OCI-LY7 (cell line): ENCODE results near the gene LRRC47. TPM values are rescaled to one million over a fixed set of nuclear protein-coding genes. Genes with fewer than 3 reads are reported as not detected.

Experiments
- BruUV-seq: library from RNA; stranded (reverse); fragments of 400-500 nt; replicated peaks from 2 replicates; lab custom pipeline; 2021; lab: Mats Ljungman, UMichigan
- CTCF ChIA-PET: fragments of 300-600 bp; sonication (Branson Sonifier 250); formaldehyde crosslinking; loops from one replicate; lab custom pipeline; 2022; ENCODE audit warnings: antibody characterized with exemption; ENCODE audit not compliant: unreplicated experiment; lab: Charles Lee
- POLR2A ChIA-PET: fragments of 300-600 bp; sonication (Branson Sonifier 250); formaldehyde crosslinking; loops from one replicate; lab custom pipeline; 2022; ENCODE audit warnings: antibody characterized with exemption; lab: Charles Lee
- DNase-seq: peaks from one replicate; pipeline ENCODE4 v3.0.0-alpha.2; 2015; ENCODE audit warnings: low spot score
- H2AFZ ChIP-seq: fragments of 200-600 bp; sonication (generic), shearing (Covaris generic); 2 replicates; pipeline ENCODE4 v1.6.1; 2014; ENCODE audit warnings: mild to moderate bottlenecking, antibody characterized with exemption, low read length, moderate library complexity
- H3K27ac ChIP-seq: fragments of 200-600 bp; sonication (generic); 2 replicates; pipeline ENCODE4 v1.5.1; 2014; ENCODE audit warnings: mixed run types, low read depth, mild to moderate bottlenecking, moderate library complexity, low read length, inconsistent platforms; ENCODE audit not compliant: poor library complexity, severe bottlenecking
- H3K36me3 ChIP-seq: fragments of 200-600 bp; sonication (generic); 2 replicates; pipeline ENCODE4 v1.6.1; 2014; ENCODE audit warnings: mild to moderate bottlenecking, antibody characterized with exemption, low read length, moderate library complexity, mixed read lengths; ENCODE audit not compliant: insufficient read depth
- H3K4me1 ChIP-seq: fragments of 200-600 bp; sonication (generic); 2 replicates; pipeline ENCODE4 v1.5.1; 2014; ENCODE audit warnings: mild to moderate bottlenecking, low read length; ENCODE audit not compliant: insufficient read depth, poor library complexity, severe bottlenecking
- H3K4me2 ChIP-seq: fragments of 200-600 bp; sonication (generic); 2 replicates; pipeline ENCODE4 v1.6.1; 2014; ENCODE audit warnings: mild to moderate bottlenecking, low read length
- H3K4me3 ChIP-seq: fragments of 200-600 bp; sonication (generic); 2 replicates; pipeline ENCODE4 v1.5.1; 2014; ENCODE audit warnings: mild to moderate bottlenecking, low read depth, low read length; ENCODE audit not compliant: poor library complexity, severe bottlenecking
- H3K79me2 ChIP-seq: fragments of 200-600 bp; sonication (generic); 2 replicates; pipeline ENCODE4 v1.6.1; 2016; ENCODE audit warnings: low read depth, mild to moderate bottlenecking, low read length, moderate library complexity, mixed read lengths; ENCODE audit not compliant: insufficient read depth
- H3K9me2 ChIP-seq: fragments of 200-600 bp; sonication (generic); 2 replicates; pipeline ENCODE4 v1.6.1; 2016; ENCODE audit warnings: mild to moderate bottlenecking, low read length, mixed read lengths; ENCODE audit not compliant: insufficient read depth
- H3K9me3 ChIP-seq: fragments of 200-600 bp; sonication (generic); 2 replicates; pipeline ENCODE4 v1.6.1; 2014; ENCODE audit warnings: mild to moderate bottlenecking, mixed run types, low read length, mixed read lengths
- H4K20me1 ChIP-seq: fragments of 200-600 bp; sonication (generic); 2 replicates; pipeline ENCODE4 v1.6.1; 2014; ENCODE audit warnings: mild to moderate bottlenecking, antibody characterized with exemption, low read length, moderate library complexity, mixed read lengths; ENCODE audit not compliant: insufficient read depth
- EZH2phosphoT487 ChIP-seq: fragments of 200-600 bp; sonication (generic); IDR thresholded peaks from 2 replicates; pipeline ENCODE4 v1.6.1; 2018; ENCODE audit warnings: low read depth, borderline replicate concordance, mild to moderate bottlenecking, mixed run types, antibody characterized with exemption, low read length, moderate library complexity, mixed read lengths
- intact Hi-C: fragments of 100-400 bp; cut with micrococcal nuclease; formaldehyde crosslinking; loops from one replicate; pipeline ENCODE4 v1.10.0; 2022; ENCODE audit not compliant: unreplicated experiment
- total RNA-seq, 2 experiments: library from RNA; depleted of rRNA in 1 of 2; stranded (reverse); fragments of >200 nt in 1 of 2; shearing (Covaris generic) in 1 of 2; gene quantifications; 2 replicates each; pipeline ENCODE4 v1.2.3, GENCODE V29; 2014 to 2022
- TF ChIP-seq, protein P1 (sequence below): fragments of 200-600 bp; sonication (generic); conservative IDR thresholded peaks from 2 replicates; pipeline ENCODE4 v1.5.1; 2014; ENCODE audit warnings: mild to moderate bottlenecking, antibody characterized with exemption, low read length, moderate library complexity, mixed read lengths

Gene LRRC47
- total RNA-seq, 2 experiments from 2014 or later, result 36.4 to 49.1 TPM

DNA sequence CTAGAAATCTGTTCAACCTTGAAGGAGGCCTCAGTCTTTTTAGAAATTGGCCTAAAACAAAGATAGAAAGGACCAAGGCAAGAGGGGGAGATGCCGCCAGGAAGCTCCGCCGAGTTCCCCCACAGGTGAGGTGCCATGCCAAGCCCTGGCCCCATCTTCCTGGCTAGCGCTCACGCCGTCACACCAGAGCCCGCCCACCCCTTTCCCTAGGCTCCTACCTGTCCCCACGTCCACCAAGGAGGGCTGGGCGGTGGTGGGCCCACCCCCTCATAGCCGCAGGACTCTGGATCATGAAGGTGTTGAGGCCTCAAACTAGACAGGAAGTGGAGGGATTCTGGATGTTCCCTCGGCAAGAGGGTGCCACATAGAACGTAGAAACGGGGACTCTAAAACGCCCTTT lies 59.6 kb downstream of the LRRC47 start:
- H3K4me3 ChIP-seq, result no peak overlapping the region
- CTCF ChIA-PET, result no interaction called here
- POLR2A ChIA-PET, result no interaction called here

DNA sequence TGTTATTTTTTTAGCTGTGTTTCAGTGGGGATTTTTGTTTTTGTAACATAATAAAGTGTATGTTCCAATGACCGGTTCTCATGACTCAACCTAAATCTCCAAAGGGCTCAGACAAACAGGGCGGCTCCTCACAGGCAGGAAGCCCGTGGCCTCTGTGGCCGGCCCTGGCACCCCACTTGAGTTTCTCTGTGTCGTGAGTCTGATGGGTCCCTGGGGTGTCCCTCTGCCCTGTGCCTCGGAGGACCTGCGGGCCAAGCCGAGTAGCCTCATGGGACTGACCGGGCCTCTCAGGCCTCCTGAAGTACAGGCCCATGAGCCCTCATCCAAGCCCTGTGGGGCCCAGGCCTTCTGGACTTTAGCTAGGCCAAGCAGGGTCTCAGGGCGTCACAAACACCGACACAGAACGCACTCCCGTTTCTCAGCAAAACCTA lies 60.2 kb downstream of the LRRC47 start:
- CTCF ChIA-PET, result no interaction called here
- intact Hi-C loops, result no loop called here
- H3K79me2 ChIP-seq, result no peaks in the 10 kb centered on the region

More for the DNA sequence above, 59.6 kb downstream of the LRRC47 start:
- Histone ChIP-seq H3K79me2 (no peaks in the 10 kb centered on the region), H3K4me2 (no peak overlapping the region), H3K9me3 (no peaks in the 10 kb centered on the region), H3K9me2 (no peaks in the 10 kb centered on the region), H3K4me1 (no peaks in the 10 kb centered on the region), H3K27ac (no peak overlapping the region), H4K20me1 (no peaks in the 10 kb centered on the region), H2AFZ (no peak overlapping the region), H3K36me3 (no peaks in the 10 kb centered on the region)
- no peak for DNase-seq
- TF ChIP-seq, protein P1, sequence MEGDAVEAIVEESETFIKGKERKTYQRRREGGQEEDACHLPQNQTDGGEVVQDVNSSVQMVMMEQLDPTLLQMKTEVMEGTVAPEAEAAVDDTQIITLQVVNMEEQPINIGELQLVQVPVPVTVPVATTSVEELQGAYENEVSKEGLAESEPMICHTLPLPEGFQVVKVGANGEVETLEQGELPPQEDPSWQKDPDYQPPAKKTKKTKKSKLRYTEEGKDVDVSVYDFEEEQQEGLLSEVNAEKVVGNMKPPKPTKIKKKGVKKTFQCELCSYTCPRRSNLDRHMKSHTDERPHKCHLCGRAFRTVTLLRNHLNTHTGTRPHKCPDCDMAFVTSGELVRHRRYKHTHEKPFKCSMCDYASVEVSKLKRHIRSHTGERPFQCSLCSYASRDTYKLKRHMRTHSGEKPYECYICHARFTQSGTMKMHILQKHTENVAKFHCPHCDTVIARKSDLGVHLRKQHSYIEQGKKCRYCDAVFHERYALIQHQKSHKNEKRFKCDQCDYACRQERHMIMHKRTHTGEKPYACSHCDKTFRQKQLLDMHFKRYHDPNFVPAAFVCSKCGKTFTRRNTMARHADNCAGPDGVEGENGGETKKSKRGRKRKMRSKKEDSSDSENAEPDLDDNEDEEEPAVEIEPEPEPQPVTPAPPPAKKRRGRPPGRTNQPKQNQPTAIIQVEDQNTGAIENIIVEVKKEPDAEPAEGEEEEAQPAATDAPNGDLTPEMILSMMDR, result no peak
- no peak for TF ChIP-seq EZH2phosphoT487
- BruUV-seq, result no TSS peak
- intact Hi-C loops, result no loop called here

DNA sequence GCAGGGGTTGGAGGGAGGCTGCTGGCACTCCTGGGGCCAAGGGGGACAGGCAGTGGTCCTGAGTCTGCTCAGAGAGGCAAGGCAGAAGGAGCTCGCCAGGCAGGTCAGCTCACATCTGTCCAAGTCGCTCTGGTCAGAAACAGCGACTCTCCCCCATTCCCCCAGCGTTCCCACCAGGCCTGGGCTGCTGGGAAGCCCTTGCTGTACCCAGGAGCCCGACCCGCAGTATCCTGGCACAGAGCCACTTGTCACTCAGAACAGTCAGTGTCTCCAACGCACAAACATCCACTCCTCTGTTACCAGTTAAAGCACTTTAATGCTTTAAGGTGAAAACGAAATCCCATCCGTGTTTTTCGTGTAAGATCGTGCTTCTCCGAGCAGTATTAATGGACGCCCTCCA lies 60.6 kb downstream of the LRRC47 start:
- no peaks in the 10 kb centered on the region for H3K79me2 ChIP-seq
- no peak for DNase-seq
- no peaks in the 10 kb centered on the region for H3K36me3 ChIP-seq
- no peak overlapping the region for H3K4me3 ChIP-seq
- no peak for TF ChIP-seq EZH2phosphoT487
- TF ChIP-seq, protein P1, result no peak
- H3K9me2 ChIP-seq, result no peaks in the 10 kb centered on the region
- ChIA-PET CTCF (no interaction called here), POLR2A (no interaction called here)
- intact Hi-C loops, result no loop called here
- no peaks in the 10 kb centered on the region for H3K9me3 ChIP-seq
- no peak overlapping the region for H2AFZ ChIP-seq
- no peaks in the 10 kb centered on the region for H4K20me1 ChIP-seq
- H3K4me1 ChIP-seq, result no peaks in the 10 kb centered on the region
- no peak overlapping the region for H3K27ac ChIP-seq
- H3K4me2 ChIP-seq, result no peak overlapping the region
- BruUV-seq, result no TSS peak

More for the DNA sequence above, 60.2 kb downstream of the LRRC47 start:
- POLR2A ChIA-PET, result no interaction called here
- Histone ChIP-seq H3K9me2 (no peaks in the 10 kb centered on the region), H3K4me2 (no peak overlapping the region), H4K20me1 (no peaks in the 10 kb centered on the region), H3K27ac (no peak overlapping the region), H3K36me3 (no peaks in the 10 kb centered on the region), H2AFZ (no peak overlapping the region), H3K4me1 (no peaks in the 10 kb centered on the region), H3K4me3 (no peak overlapping the region), H3K9me3 (no peaks in the 10 kb centered on the region)
- no peak for TF ChIP-seq EZH2phosphoT487
- TF ChIP-seq, protein P1, result no peak
- BruUV-seq, result no TSS peak
- DNase-seq, result no peak
